Brain microvascular endothelial cell (primary cell): ENCODE data around the gene MACROD1.
"Not testable (repeated sequence)": the region's sequence is repeated elsewhere in the genome, so short reads cannot be mapped to it uniquely, and the experiment has no call there.

Source experiments
- DNase-seq: peaks from one replicate; pipeline ENCODE4 v3.0.0-alpha.2; 2020
- H3K27ac ChIP-seq: fragments of 250-450 bp; sonication (Bioruptor Pico); 2 replicates; pipeline ENCODE4 v1.5.1; 2020; ENCODE audit warnings: mild to moderate bottlenecking, moderate library complexity
- H3K27me3 ChIP-seq: fragments of 250-450 bp; sonication (Bioruptor Pico); replicated peaks from 2 replicates; pipeline ENCODE4 v1.5.1; 2020; ENCODE audit warnings: mild to moderate bottlenecking
- H3K36me3 ChIP-seq: fragments of 250-450 bp; sonication (Bioruptor Pico); replicated peaks from 2 replicates; pipeline ENCODE4 v1.5.1; 2020; ENCODE audit warnings: mild to moderate bottlenecking
- H3K4me3 ChIP-seq: 2 replicates; pipeline ENCODE4 v1.5.1; 2011; ENCODE audit warnings: low read depth, mild to moderate bottlenecking, control low read depth, low read length, moderate library complexity
- in situ Hi-C: cut with HindIII; loops from 2 replicates; pipeline ENCODE4 v1.10.0; 2017; ENCODE audit warnings: low sequenced_read_pairs, low pct_ligation_motif_present
- TF ChIP-seq, protein P1 (sequence below): IDR thresholded peaks from 2 replicates; pipeline ENCODE4 v1.5.1; 2011; ENCODE audit warnings: low read depth, mild to moderate bottlenecking, moderate library complexity, low read length, control low read depth, inconsistent platforms; ENCODE audit errors: missing control alignments

Gene MACROD1

DNA sequence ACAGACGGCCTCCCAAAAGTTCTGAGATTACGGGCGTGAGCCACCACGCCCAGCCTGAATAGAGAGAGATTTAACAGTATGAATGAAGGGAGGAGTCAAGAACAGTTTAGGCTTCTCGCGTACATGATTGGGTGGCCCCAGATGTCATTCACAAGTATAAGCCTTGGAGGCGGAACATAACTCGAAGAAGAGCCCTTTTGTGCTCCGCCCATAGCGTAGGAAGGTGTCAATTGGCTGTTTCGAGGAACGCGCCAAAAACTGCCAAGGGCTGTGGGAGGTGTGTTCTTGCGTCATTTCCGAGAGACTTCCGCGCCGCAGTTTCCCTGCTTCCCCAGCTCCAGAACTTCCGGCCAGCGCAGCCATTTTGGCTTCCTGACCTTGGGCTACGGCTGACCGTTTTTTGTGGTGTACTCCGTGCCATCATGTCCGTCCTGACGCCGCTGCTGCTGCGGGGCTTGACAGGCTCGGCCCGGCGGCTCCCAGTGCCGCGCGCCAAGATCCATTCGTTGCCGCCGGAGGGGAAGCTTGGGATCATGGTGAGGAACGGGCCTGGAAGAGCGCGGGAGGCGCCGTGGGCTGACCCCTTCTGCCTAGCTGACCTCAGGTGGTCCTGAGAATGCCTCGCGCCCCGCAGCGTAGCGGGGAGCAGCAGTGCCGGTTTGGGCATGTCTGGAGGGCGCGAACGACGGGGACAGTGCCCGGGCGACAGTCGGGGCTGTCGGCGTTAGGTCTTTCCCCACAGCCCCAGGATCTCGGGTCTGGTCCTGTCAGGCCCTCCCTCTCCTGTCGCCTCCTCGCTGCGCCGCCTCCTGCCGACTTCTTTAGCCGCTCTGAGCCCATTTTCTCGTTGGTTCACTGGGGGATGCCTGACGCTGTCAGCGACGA lies 191.4 kb downstream of the MACROD1 start, which contains the start of gene COX8A:
COX8A (plus strand) TSS at position 362 of the 885 bp plus-strand sequence; CDS start at position 423, 61 bp downstream.
- Histone ChIP-seq H3K27me3 (no peaks in the 10 kb centered on the region), H3K27ac (peak within 1 kb of the TSS; percentile 78), H3K4me3 (peak within 1 kb of the TSS; percentile 98), H3K36me3 (peaks cover 5% of the 10 kb centered on the region)
- peak; percentile 100 for DNase-seq
- TF ChIP-seq, protein P1, sequence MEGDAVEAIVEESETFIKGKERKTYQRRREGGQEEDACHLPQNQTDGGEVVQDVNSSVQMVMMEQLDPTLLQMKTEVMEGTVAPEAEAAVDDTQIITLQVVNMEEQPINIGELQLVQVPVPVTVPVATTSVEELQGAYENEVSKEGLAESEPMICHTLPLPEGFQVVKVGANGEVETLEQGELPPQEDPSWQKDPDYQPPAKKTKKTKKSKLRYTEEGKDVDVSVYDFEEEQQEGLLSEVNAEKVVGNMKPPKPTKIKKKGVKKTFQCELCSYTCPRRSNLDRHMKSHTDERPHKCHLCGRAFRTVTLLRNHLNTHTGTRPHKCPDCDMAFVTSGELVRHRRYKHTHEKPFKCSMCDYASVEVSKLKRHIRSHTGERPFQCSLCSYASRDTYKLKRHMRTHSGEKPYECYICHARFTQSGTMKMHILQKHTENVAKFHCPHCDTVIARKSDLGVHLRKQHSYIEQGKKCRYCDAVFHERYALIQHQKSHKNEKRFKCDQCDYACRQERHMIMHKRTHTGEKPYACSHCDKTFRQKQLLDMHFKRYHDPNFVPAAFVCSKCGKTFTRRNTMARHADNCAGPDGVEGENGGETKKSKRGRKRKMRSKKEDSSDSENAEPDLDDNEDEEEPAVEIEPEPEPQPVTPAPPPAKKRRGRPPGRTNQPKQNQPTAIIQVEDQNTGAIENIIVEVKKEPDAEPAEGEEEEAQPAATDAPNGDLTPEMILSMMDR: peak; percentile 41
- in situ Hi-C loops: no loop called here

DNA sequence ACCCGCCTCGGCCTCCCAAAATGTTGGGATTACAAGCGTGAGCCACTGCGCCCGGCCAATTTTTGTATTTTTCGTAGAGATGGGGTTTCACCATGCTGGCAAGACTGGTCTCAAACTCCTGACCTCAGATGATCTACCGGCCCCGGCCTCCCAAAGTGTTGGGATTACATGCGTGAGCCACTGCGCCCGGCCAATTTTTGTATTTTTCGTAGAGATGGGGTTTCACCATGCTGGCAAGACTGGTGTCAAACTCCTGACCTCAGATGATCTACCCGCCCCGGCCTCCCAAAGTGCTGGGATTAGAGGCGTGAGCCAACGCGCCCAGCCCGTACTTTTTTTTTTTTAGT lies 192.0 kb downstream of the MACROD1 start:
- in situ Hi-C loops, DNase-seq, H3K36me3 ChIP-seq, H3K27ac ChIP-seq, H3K27me3 ChIP-seq: not testable (repeated sequence)
- H3K4me3 ChIP-seq: peak overlapping the region; percentile 29

DNA sequence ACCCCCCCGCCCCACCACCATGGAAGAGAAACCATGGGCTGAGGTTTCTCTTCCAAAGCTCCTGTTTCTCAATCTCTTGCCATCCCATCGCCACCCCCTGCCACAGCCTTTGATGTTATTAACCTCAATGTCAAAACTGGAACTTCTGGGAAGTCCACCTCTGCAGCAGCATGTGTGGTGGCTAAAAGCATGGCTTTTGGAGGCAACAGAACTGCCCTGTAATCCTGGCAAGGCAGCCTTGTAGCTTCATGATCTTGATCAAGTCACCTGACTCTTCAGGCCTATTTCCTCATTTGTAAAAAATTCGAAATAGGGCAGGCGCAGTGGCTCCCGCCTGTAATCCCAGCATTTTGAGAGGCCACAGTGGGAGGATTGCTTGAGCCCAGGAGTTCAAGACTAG lies 195.0 kb downstream of the MACROD1 start:
- in situ Hi-C loops: no loop called here
- no peaks in the 10 kb centered on the region for H3K27me3 ChIP-seq
- no peaks in the 10 kb centered on the region for H3K36me3 ChIP-seq
- no peak for DNase-seq
- TF ChIP-seq, protein P1: no peak
- no peak overlapping the region for H3K4me3 ChIP-seq
- H3K27ac ChIP-seq: no peak overlapping the region

DNA sequence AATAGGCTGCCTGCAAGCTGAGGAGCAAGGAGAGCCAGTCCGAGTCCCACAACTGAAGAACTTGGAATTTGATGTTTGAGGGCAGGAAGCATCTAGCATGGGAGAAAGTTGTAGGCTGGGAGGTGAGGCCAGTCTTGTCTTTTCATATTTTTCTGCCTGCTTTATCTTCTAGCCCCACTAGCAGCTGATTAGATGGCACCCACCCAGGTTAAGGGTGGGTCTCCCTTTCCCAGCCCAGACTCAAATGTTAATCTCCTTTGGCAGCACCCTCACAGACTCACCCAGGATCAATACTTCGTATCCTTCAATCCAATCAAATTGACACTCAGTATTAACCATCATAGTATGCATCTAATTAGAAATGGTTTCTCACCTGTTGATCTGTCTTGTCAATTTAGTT lies 196.5 kb downstream of the MACROD1 start:
- Histone ChIP-seq H3K27ac (no peak overlapping the region), H3K27me3 (no peaks in the 10 kb centered on the region), H3K36me3 (no peaks in the 10 kb centered on the region), H3K4me3 (no peak overlapping the region)
- no peak for DNase-seq
- TF ChIP-seq, protein P1: no peak
- in situ Hi-C loops: no loop called here

DNA sequence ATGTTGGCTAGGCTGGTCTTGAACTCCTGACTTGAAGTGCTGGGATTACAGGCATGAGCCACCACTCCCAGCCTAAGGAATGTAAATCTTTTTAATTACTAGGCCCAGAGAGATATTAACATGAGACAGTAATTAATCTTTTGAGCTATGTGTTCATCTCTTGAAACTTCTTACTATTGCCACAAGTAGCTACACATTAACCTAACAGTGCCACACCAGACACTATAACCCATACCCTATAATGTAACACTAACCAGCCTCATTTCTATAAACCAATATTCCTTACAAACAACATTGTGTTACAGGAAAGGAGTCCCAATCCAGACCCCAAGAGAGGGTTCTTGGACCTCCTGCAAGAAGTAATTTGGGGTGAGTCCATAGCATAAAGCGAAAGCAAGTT lies 199.5 kb downstream of the MACROD1 start:
- in situ Hi-C loops: no loop called here
- H3K27me3 ChIP-seq: no peaks in the 10 kb centered on the region
- no peak overlapping the region for H3K27ac ChIP-seq
- TF ChIP-seq, protein P1: no peak
- no peak for DNase-seq
- H3K4me3 ChIP-seq: no peak overlapping the region
- H3K36me3 ChIP-seq: no peaks in the 10 kb centered on the region

DNA sequence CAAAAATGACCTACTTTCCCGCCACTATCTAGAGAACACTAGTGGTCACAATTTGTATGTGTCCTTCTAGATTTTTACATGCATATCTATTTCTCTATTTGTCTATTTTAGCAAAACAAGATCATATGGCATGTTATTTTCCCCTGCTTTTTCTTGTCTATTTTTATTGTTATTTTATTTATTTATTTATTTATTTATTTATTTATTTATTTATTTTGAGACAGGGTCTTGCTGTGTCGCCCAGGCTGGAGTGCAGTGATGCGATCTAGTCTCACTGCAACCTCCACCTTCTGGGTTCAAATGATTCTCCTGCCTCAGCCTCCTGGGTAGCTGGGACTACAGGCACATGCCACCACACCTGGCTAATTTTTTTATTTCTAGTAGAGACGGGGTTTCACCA lies 202.0 kb downstream of the MACROD1 start:
- H3K27ac ChIP-seq, H3K36me3 ChIP-seq, H3K4me3 ChIP-seq, in situ Hi-C loops, DNase-seq, H3K27me3 ChIP-seq: not testable (repeated sequence)
